ENCODE results near the gene DUXB. TPM values are rescaled to one million over a fixed set of nuclear protein-coding genes. Genes with fewer than 3 reads are reported as not detected.

The DUXB gene, protein sequence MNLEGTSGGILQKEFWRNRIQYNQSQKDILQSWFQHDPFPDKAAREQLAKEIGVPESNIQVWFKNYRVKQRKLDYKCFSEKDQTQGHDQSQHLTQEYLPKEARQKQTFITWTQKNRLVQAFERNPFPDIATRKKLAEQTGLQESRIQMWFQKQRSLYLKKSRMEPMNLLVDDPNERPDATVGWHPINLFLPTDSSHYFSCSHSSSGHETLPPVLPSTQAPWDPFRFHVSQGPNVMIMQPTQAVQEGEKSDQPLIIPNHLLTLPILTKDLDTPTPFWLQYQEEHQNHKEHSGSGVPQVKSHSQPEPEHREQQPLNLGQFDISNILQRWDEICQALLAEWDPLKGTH
- total RNA-seq, result not detected
- polyA plus RNA-seq (ENCODE audit: insufficient read depth, low read depth, low replicate concordance), result 0.30 TPM
- long read RNA-seq, donor 1, result 0 reads
- long read RNA-seq, donor 2, result 0 reads

DNA sequence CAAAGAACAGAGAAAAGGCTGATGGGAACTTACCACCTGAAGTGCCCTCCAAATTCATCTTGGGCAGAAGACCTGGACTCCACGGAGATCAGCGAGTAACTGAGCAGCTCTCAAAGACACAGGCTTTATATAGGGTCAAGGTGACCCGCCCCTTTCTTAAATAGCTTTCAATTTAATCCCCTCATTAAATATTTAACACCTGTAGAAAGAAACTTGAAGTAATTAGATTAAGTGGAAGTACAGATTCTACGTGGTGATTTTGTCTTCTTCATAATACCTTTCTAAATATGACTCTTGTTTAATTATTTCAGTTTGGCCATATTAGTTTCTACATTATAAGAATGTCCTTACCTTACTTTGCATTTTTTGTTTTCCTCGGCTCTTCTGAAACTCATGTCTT lies at the start of gene DUXB:
DUXB (minus strand) TSS at position 101 of the 400 bp plus-strand sequence; CDS start at position 58, 43 bp downstream.
- no peak for DNase-seq
- H3K4me1 ChIP-seq, result no peaks in the 10 kb centered on the region
- no peaks in the 10 kb centered on the region for H3K27me3 ChIP-seq
- H3K4me3 ChIP-seq, result no peak within 1 kb of the TSS
- no peaks in the 10 kb centered on the region for H3K36me3 ChIP-seq (ENCODE audit: low read depth, missing control alignments)
- WGBS, 2 donors, result 89 to 96% methylated on average over 5 of the region's 5 CpGs
- H3K27ac ChIP-seq, result no peak within 1 kb of the TSS
- TF ChIP-seq, protein P1, sequence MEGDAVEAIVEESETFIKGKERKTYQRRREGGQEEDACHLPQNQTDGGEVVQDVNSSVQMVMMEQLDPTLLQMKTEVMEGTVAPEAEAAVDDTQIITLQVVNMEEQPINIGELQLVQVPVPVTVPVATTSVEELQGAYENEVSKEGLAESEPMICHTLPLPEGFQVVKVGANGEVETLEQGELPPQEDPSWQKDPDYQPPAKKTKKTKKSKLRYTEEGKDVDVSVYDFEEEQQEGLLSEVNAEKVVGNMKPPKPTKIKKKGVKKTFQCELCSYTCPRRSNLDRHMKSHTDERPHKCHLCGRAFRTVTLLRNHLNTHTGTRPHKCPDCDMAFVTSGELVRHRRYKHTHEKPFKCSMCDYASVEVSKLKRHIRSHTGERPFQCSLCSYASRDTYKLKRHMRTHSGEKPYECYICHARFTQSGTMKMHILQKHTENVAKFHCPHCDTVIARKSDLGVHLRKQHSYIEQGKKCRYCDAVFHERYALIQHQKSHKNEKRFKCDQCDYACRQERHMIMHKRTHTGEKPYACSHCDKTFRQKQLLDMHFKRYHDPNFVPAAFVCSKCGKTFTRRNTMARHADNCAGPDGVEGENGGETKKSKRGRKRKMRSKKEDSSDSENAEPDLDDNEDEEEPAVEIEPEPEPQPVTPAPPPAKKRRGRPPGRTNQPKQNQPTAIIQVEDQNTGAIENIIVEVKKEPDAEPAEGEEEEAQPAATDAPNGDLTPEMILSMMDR (IDR thresholded peaks at IDR 0.05), result no peak
- no peak for TF ChIP-seq POLR2A (IDR thresholded peaks at IDR 0.05)
- H3K9me3 ChIP-seq, result no peaks in the 10 kb centered on the region
- intact Hi-C loops (cut with DNase I; ENCODE audit: low total_unique reads), result no loop called here

DNA sequence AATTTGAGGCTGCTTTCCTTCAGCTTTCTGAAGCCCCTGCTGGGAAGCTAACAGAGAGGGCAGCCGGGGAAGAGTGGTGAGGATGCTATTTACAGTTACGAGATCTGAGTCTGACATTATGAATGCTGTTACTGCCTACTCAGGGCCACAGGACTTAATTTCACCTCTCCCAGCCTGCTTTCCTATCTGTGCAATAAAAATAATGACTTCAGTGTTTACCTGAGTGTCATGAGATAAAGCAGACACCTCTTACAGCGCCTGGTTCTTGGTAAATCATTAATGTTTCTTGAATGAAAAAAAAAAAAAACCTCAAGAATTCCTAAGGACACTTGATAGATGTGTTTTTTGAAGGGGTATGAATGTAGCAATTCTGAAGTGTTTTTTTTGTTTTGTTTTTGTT lies 49.3 kb upstream of the DUXB start:
- DNase-seq, result no peak
- intact Hi-C loops (cut with DNase I; ENCODE audit: low total_unique reads), result no loop called here
- Histone ChIP-seq H3K27ac (no peak overlapping the region), H3K4me3 (no peak overlapping the region), H3K36me3 (ENCODE audit: low read depth, missing control alignments) (no peaks in the 10 kb centered on the region), H3K27me3 (no peaks in the 10 kb centered on the region), H3K9me3 (no peaks in the 10 kb centered on the region), H3K4me1 (no peaks in the 10 kb centered on the region)
- TF ChIP-seq POLR2A (IDR thresholded peaks at IDR 0.05), result no peak
- TF ChIP-seq, protein P1 (IDR thresholded peaks at IDR 0.05), result no peak
- 79 to 80% methylated on average over 3 of the region's 3 CpGs for WGBS, 2 donors

DNA sequence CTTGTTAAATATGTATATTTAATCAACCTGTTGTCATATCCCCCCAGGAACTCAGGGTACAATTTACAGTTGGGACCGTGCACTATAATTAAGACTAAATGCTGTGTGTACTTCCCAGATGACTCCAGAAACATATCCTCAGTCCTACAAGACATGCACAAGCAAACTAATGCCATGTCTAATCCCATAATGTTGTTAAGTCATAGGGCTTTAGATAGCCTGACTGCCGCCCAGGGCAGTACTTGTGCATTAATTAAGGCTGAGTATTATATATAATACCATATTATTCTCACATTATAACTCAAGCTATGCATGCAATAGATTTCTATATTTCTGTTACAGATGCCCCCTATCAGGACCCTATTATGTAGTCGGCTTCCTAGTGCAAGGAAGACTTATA lies 45.1 kb upstream of the DUXB start:
- intact Hi-C loops (cut with DNase I; ENCODE audit: low total_unique reads), result no loop called here
- Histone ChIP-seq H3K36me3 (ENCODE audit: low read depth, missing control alignments) (no peaks in the 10 kb centered on the region), H3K9me3 (no peaks in the 10 kb centered on the region), H3K4me1 (no peaks in the 10 kb centered on the region), H3K27ac (no peak overlapping the region), H3K27me3 (no peaks in the 10 kb centered on the region), H3K4me3 (no peak overlapping the region)
- DNase-seq, result no peak
- TF ChIP-seq POLR2A (IDR thresholded peaks at IDR 0.05), result no peak
- TF ChIP-seq, protein P1 (IDR thresholded peaks at IDR 0.05), result no peak
- WGBS, 2 donors, result 83% methylated on average over 3 of the region's 3 CpGs

DNA sequence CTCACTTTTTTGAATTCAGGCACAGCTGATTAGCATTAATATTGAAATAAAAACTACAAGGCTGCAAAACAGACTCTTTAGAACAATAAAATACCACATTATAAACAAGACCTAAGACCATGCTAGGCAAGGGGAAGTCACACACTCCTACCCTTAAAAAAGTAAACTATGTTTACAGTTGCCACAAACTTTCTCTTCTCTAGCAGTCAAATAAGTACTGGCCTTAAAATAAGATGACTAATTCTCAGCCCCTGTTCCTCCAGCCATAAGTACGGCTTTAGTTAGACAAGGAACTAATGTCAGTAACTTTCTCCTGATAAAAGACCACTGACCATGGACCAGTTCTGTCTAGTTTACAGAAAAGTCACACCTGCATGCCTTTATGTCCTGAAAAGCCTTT lies 44.6 kb upstream of the DUXB start:
- intact Hi-C loops (cut with DNase I; ENCODE audit: low total_unique reads), result no loop called here
- Histone ChIP-seq H3K36me3 (ENCODE audit: low read depth, missing control alignments) (no peaks in the 10 kb centered on the region), H3K27ac (no peak overlapping the region), H3K4me1 (no peaks in the 10 kb centered on the region), H3K4me3 (no peak overlapping the region), H3K9me3 (no peaks in the 10 kb centered on the region), H3K27me3 (no peaks in the 10 kb centered on the region)
- TF ChIP-seq, protein P1 (IDR thresholded peaks at IDR 0.05), result no peak
- TF ChIP-seq POLR2A (IDR thresholded peaks at IDR 0.05), result no peak
- no peak for DNase-seq
- WGBS, 2 donors, result 93 to 96% methylated on average over 1 of the region's 1 CpG

DNA sequence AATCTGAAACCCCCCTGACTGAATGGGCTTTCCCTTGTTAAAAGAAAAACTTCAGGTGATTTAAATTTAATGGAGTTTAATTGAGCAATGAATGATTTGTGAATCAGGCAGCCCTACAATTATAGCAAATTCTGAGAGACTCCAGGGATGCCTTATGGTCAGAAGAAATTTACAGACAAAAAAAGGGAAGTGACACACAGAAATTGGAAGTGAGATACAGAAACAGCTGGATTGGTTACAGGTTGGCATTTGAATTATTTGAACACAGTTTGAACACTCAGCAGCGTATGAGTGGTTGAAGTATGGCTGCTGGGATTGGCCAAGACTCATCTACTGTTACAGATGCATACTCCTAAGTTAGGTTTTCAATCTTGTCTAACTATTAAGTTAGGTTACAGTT lies 44.0 kb upstream of the DUXB start:
- H3K36me3 ChIP-seq (ENCODE audit: low read depth, missing control alignments), result no peaks in the 10 kb centered on the region
- intact Hi-C loops (cut with DNase I; ENCODE audit: low total_unique reads), result no loop called here
- no peaks in the 10 kb centered on the region for H3K4me1 ChIP-seq
- H3K9me3 ChIP-seq, result no peaks in the 10 kb centered on the region
- H3K4me3 ChIP-seq, result no peak overlapping the region
- no peak for TF ChIP-seq POLR2A (IDR thresholded peaks at IDR 0.05)
- TF ChIP-seq, protein P1 (IDR thresholded peaks at IDR 0.05), result no peak
- H3K27me3 ChIP-seq, result no peaks in the 10 kb centered on the region
- DNase-seq, result no peak
- no peak overlapping the region for H3K27ac ChIP-seq
- WGBS, 2 donors, result 71 to 93% methylated on average over 1 of the region's 1 CpG

Measured in testis (tissue), 5 donors.